Tibial nerve (tissue), 3 donors: ENCODE data around the gene TTYH1.

Experiments
- EP300 ChIP-seq, 2 donors: sonication (generic); formaldehyde crosslinking; IDR thresholded peaks; one replicate each; pipeline ENCODE4 v1.6.1; 2017; ENCODE audit warnings: antibody characterized with exemption in 2 of 2, mild to moderate bottlenecking in 1 of 2
- POLR2A ChIP-seq, 2 donors: fragments of 450-650 bp; IDR thresholded peaks; one replicate each; pipeline ENCODE4 v1.6.1; 2017; ENCODE audit warnings: antibody characterized with exemption in 2 of 2, mild to moderate bottlenecking in 2 of 2, moderate library complexity in 2 of 2

DNA sequence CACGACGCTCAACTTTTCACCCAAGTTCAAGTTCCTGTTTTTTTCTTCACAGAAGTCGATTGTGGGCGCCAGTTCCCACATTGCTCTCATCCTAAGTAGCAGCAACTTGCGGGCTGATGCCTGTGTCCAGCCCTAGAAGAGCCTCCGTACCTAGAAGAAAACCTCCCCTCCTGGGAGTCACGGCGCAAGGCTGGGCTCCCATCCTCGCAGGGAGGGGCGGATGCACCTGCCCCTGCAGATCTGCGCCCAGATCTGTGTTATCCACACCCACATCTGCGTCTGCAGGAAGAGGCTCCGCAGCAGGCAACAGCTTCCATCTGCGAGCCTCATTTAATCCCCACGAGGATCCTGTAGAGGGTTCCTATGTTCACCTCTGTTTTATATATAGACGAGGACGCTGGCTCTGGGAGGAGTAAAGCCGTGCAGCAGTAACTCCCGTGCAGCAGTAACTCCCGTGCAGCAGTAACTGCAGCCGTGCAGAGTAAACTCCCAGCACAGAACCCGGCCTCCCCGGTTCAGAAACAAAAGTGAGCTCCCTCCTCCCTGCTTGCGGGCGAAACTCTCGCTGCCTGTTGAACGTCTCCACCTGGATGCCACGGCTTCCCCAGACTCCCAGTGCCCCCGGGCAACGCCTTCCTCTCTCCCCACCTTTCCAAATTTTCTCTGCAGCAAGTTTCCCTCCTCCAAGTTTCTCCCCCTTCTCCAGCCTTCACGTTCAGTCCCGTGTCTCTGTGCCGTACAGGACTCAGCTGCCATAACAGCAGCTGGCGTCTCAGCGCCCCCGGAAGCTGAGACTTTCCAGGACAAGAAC is 27.1 kb upstream of the TTYH1 start:
- TF ChIP-seq EP300 (IDR thresholded peaks at IDR 0.05) (no peak), POLR2A (IDR thresholded peaks at IDR 0.05) (no peak)
